Activated CD8-positive, alpha-beta T cell treated with anti-CD3 and anti-CD28 coated beads for 36 hours (primary cell): ENCODE results near the gene LTBP3. TPM values are rescaled to one million over a fixed set of nuclear protein-coding genes. Genes with fewer than 3 reads are reported as not detected.

Source experiments
- ATAC-seq: fragments of 200-7000 bp; cut with Tn5 transposase; one replicate; pipeline ENCODE4 v1.10.0; 2021; ENCODE audit warnings: mild to moderate bottlenecking, moderate library complexity
- CTCF ChIA-PET: fragments of 350-600 bp; sonication (Branson Sonifier 250); formaldehyde crosslinking; loops from one replicate; lab custom pipeline; 2021; ENCODE audit warnings: antibody characterized with exemption; lab: Charles Lee
- POLR2A ChIA-PET: fragments of 350-600 bp; sonication (Branson Sonifier 250); formaldehyde crosslinking; loops from one replicate; lab custom pipeline; 2021; ENCODE audit warnings: antibody characterized with exemption; lab: Charles Lee
- DNase-seq: peaks from one replicate; pipeline ENCODE4 v3.0.0-alpha.2; 2020
- H3K27ac Mint-ChIP-seq: one replicate; pipeline ENCODE4 v1.8.0; 2021; ENCODE audit warnings: mild to moderate bottlenecking, mixed read lengths
- H3K27me3 Mint-ChIP-seq: one replicate; pipeline ENCODE4 v1.8.0; 2021; ENCODE audit warnings: mixed read lengths
- H3K36me3 Mint-ChIP-seq: one replicate; pipeline ENCODE4 v1.8.0; 2021; ENCODE audit warnings: low read depth, mixed read lengths
- H3K4me1 Mint-ChIP-seq: one replicate; pipeline ENCODE4 v1.8.0; 2021; ENCODE audit warnings: low read depth, mixed read lengths
- H3K4me3 Mint-ChIP-seq: one replicate; pipeline ENCODE4 v1.8.0; 2021; ENCODE audit warnings: mild to moderate bottlenecking, moderate library complexity, mixed read lengths
- H3K9me3 Mint-ChIP-seq: one replicate; pipeline ENCODE4 v1.8.0; 2021; ENCODE audit warnings: mixed read lengths
- CTCF ChIP-seq: fragments of 200-600 bp; IDR thresholded peaks from one replicate; pipeline ENCODE4 v1.8.0; 2022; ENCODE audit warnings: antibody characterized with exemption, mild to moderate bottlenecking
- intact Hi-C: fragments of 100-400 bp; cut with micrococcal nuclease; formaldehyde crosslinking; loops from one replicate; pipeline ENCODE4 v1.10.0; 2022
- total RNA-seq, 2 experiments: library from RNA; stranded (reverse); gene quantifications; one replicate each; pipeline ENCODE4 v1.2.3, GENCODE V29; 2021

LTBP3 gene
- total RNA-seq, 2 experiments from 2014 or later = 55.4 to 56.0 TPM

GRCh38 chr11:65563601-65564000 is 5.4 kb upstream of the LTBP3 start:
- Mint-ChIP-seq H3K36me3 (peaks cover 7% of the 10 kb centered on the region), H3K27ac (no peak overlapping the region), H3K27me3 (no peaks in the 10 kb centered on the region), H3K9me3 (no peaks in the 10 kb centered on the region), H3K4me3 (no peak overlapping the region), H3K4me1 (peaks cover 59% of the 10 kb centered on the region)
- no peak for TF ChIP-seq CTCF
- CTCF ChIA-PET = interaction anchor here (0.6 to 6.0 kb wide), 5 partner anchors 8 to 222 kb away, joined by 3 to 39 read pairs (median 6); partner anchors contain the start of genes FAM89B and ZNRD2
- DNase-seq (no peak), ATAC-seq (no peak)
- POLR2A ChIA-PET = interaction anchor here (1.0 to 1.7 kb wide), 2 partner anchors 9 to 140 kb away, joined by 3 to 4 read pairs; partner anchors contain the start of gene FAM89B
- intact Hi-C loops = no loop called here

- H3K9me3 Mint-ChIP-seq = no peaks in the 10 kb centered on the region
- CTCF ChIA-PET = interaction anchor here (1.3 to 6.0 kb wide), 3 partner anchors 9 to 25 kb away, joined by 3 to 39 read pairs (median 34); partner anchors contain the start of genes FAM89B and ZNRD2
- intact Hi-C loops = no loop called here
- no peak overlapping the region for H3K27ac Mint-ChIP-seq
- peak; percentile 59 for DNase-seq
- no peaks in the 10 kb centered on the region for H3K27me3 Mint-ChIP-seq
- peaks cover 53% of the 10 kb centered on the region for H3K4me1 Mint-ChIP-seq
- no peak for ATAC-seq
- no peak for TF ChIP-seq CTCF
- H3K36me3 Mint-ChIP-seq = peaks cover 3% of the 10 kb centered on the region
- H3K4me3 Mint-ChIP-seq = no peak overlapping the region
- POLR2A ChIA-PET = interaction anchor here (1.3 to 2.3 kb wide), 2 partner anchors 10 to 22 kb away, joined by 5 to 9 read pairs; no protein-coding TSS in a partner anchor
Observed at GRCh38 chr11:65562788-65563187, 4.6 kb upstream of the LTBP3 start.

- ATAC-seq = no peak
- Mint-ChIP-seq H3K4me3 (no peak overlapping the region), H3K4me1 (peaks cover 56% of the 10 kb centered on the region), H3K9me3 (no peaks in the 10 kb centered on the region), H3K36me3 (peaks cover 2% of the 10 kb centered on the region), H3K27me3 (no peaks in the 10 kb centered on the region), H3K27ac (no peak overlapping the region)
- CTCF ChIA-PET = interaction anchor here (0.8 to 6.0 kb wide), 5 partner anchors 10 to 32 kb away, joined by 3 to 34 read pairs (median 3); partner anchors contain the start of genes FAM89B and ZNRD2
- intact Hi-C loops = no loop called here
- POLR2A ChIA-PET = interaction anchor here (1.0 to 4.1 kb wide), 7 partner anchors 7 to 141 kb away, joined by 3 to 19 read pairs (median 5); partner anchors contain the start of genes MALAT1 and ZNRD2
- no peak for TF ChIP-seq CTCF
- no peak for DNase-seq
Observed at GRCh38 chr11:65562020-65562419, 3.9 kb upstream of the LTBP3 start.

- Mint-ChIP-seq H3K36me3 (no peaks in the 10 kb centered on the region), H3K4me1 (peaks cover 54% of the 10 kb centered on the region), H3K27ac (peak overlapping the region; percentile 48), H3K4me3 (no peak overlapping the region), H3K9me3 (no peaks in the 10 kb centered on the region), H3K27me3 (no peaks in the 10 kb centered on the region)
- ChIA-PET POLR2A (interaction anchor here (0.6 to 4.1 kb wide), 13 partner anchors 8 to 141 kb away, joined by 3 to 19 read pairs (median 3); partner anchors contain the start of genes MALAT1 and ZNRD2), CTCF (interaction anchor here (1.1 to 6.0 kb wide), 3 partner anchors 11 to 31 kb away, joined by 3 to 34 read pairs (median 13); partner anchors contain the start of genes FAM89B and ZNRD2)
- intact Hi-C loops = no loop called here
- ATAC-seq (no peak), DNase-seq (no peak)
- TF ChIP-seq CTCF = no peak
Observed at GRCh38 chr11:65560555-65561418, 2.6 kb upstream of the LTBP3 start.
